ENCODE results near the gene TRIM63. TPM values are rescaled to one million over a fixed set of nuclear protein-coding genes. Genes with fewer than 3 reads are reported as not detected.
"Not testable (repeated sequence)": the region's sequence is repeated elsewhere in the genome, so short reads cannot be mapped to it uniquely, and the experiment has no call there.

TRIM63 gene
- total RNA-seq, 1 donor = 0.36 TPM

DNA sequence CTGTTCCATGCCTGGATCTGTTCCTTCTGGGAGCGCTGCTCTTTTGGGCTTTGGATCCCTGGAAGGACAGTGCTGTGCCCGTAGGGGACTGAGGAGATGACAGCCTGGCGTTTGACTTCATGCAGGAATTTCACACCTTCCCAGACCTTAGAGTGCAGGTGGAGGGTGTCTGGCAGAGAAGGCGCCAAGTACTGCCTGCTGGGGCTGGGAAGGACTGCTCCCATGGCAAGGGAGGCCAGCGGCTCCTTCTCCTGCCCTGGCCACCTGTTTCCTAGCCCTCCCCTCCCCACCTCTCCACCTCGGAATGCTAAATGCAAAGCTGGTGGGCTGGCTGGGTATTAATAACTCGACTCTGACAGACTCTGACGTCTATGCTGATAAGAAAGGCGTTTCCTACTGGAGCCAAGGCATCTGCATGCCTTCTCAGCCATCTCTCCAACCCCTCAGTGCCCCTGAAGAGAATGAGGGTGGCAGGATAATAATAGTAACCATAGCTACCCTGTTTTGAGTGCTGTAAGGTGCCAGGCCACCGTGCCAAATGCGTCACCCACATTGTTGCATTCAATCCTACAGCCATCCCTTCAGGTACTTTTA, 26.7 kb upstream of the TRIM63 start:
- no peaks in the 10 kb centered on the region for H3K79me2 ChIP-seq (ENCODE audit: insufficient read depth, low read length)
- H3K4me2 ChIP-seq (ENCODE audit: insufficient read depth, low read length) = peak overlapping the region; percentile 51
- no peaks in the 10 kb centered on the region for H3K36me3 ChIP-seq (ENCODE audit: insufficient read depth, low read length)
- TF ChIP-seq, protein P1, sequence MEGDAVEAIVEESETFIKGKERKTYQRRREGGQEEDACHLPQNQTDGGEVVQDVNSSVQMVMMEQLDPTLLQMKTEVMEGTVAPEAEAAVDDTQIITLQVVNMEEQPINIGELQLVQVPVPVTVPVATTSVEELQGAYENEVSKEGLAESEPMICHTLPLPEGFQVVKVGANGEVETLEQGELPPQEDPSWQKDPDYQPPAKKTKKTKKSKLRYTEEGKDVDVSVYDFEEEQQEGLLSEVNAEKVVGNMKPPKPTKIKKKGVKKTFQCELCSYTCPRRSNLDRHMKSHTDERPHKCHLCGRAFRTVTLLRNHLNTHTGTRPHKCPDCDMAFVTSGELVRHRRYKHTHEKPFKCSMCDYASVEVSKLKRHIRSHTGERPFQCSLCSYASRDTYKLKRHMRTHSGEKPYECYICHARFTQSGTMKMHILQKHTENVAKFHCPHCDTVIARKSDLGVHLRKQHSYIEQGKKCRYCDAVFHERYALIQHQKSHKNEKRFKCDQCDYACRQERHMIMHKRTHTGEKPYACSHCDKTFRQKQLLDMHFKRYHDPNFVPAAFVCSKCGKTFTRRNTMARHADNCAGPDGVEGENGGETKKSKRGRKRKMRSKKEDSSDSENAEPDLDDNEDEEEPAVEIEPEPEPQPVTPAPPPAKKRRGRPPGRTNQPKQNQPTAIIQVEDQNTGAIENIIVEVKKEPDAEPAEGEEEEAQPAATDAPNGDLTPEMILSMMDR (IDR thresholded peaks at IDR 0.05; ENCODE audit: extremely low read depth, low read depth, low read length) = no peak
- no peaks in the 10 kb centered on the region for H3K9me3 ChIP-seq (ENCODE audit: low read depth, low read length)
- peaks cover 36% of the 10 kb centered on the region for H3K27me3 ChIP-seq (ENCODE audit: insufficient read depth, low read length)
- no peak overlapping the region for H3K4me3 ChIP-seq (ENCODE audit: insufficient read depth, low read length)
- H3K27ac ChIP-seq (ENCODE audit: low read depth, low read length) = no peak overlapping the region
- peaks cover 15% of the 10 kb centered on the region for H3K4me1 ChIP-seq (ENCODE audit: insufficient read depth, low read length)
- no peak overlapping the region for H2AFZ ChIP-seq (ENCODE audit: low read length)
- DNase-seq (ENCODE audit: insufficient read length, low spot score, missing footprints) = no peak
- no peaks in the 10 kb centered on the region for H4K20me1 ChIP-seq (ENCODE audit: insufficient read depth, low read length)

DNA sequence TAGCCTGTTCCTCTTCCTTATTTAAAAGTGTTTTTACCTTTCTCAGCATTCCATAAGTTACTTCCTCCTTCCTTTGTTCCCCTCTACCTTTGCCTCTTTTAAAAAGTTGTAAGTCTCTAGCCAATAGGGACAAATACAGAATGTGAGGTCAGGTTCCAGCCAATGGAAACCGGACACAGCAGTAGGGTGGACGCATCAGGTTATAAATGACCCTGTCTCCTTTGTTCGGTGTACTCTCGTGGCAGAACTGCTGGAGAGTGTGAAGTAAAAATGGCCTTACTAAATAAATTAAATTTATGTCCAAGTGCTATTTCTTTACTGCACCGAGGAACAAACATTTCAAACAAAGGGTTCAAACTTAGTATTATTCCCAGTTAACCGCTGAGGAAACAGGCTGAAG, 26.1 kb upstream of the TRIM63 start:
- not testable (repeated sequence) for H4K20me1 ChIP-seq (ENCODE audit: insufficient read depth, low read length); H3K27ac ChIP-seq (ENCODE audit: low read depth, low read length); H3K79me2 ChIP-seq (ENCODE audit: insufficient read depth, low read length); H3K4me3 ChIP-seq (ENCODE audit: insufficient read depth, low read length); DNase-seq (ENCODE audit: insufficient read length, low spot score, missing footprints); H2AFZ ChIP-seq (ENCODE audit: low read length); H3K9me3 ChIP-seq (ENCODE audit: low read depth, low read length); H3K4me2 ChIP-seq (ENCODE audit: insufficient read depth, low read length); H3K36me3 ChIP-seq (ENCODE audit: insufficient read depth, low read length)
- Histone ChIP-seq H3K27me3 (ENCODE audit: insufficient read depth, low read length) (peaks cover 36% of the 10 kb centered on the region), H3K4me1 (ENCODE audit: insufficient read depth, low read length) (peaks cover 15% of the 10 kb centered on the region)

DNA sequence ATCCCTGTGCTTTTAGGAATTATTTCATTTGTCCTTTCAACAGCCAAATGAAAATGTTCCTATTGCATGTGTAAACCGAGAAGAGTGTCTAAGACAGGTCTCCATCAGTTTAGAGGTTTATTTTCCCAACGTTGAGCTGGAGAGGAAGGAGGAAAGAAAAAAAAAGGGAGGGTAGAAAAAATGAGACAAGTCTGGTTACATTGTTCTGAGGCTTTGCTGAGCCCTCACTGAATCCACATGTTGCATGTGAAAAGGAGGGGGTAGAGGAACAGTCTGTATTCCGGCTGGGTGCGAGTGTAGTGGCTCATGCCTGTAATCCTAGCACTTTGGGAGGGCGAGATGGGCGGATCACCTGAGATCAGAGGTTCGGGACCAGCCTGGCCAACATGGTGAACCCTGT, 25.0 kb upstream of the TRIM63 start:
- Histone ChIP-seq H3K9me3 (ENCODE audit: low read depth, low read length) (no peaks in the 10 kb centered on the region), H3K79me2 (ENCODE audit: insufficient read depth, low read length) (no peaks in the 10 kb centered on the region), H3K36me3 (ENCODE audit: insufficient read depth, low read length) (no peaks in the 10 kb centered on the region), H3K4me2 (ENCODE audit: insufficient read depth, low read length) (no peak overlapping the region), H3K27ac (ENCODE audit: low read depth, low read length) (no peak overlapping the region), H3K4me1 (ENCODE audit: insufficient read depth, low read length) (peaks cover 8% of the 10 kb centered on the region), H3K27me3 (ENCODE audit: insufficient read depth, low read length) (peaks cover 36% of the 10 kb centered on the region), H3K4me3 (ENCODE audit: insufficient read depth, low read length) (no peak overlapping the region), H2AFZ (ENCODE audit: low read length) (no peak overlapping the region), H4K20me1 (ENCODE audit: insufficient read depth, low read length) (no peaks in the 10 kb centered on the region)
- DNase-seq (ENCODE audit: insufficient read length, low spot score, missing footprints) = no peak
- TF ChIP-seq, protein P1 (IDR thresholded peaks at IDR 0.05; ENCODE audit: extremely low read depth, low read depth, low read length) = no peak

DNA sequence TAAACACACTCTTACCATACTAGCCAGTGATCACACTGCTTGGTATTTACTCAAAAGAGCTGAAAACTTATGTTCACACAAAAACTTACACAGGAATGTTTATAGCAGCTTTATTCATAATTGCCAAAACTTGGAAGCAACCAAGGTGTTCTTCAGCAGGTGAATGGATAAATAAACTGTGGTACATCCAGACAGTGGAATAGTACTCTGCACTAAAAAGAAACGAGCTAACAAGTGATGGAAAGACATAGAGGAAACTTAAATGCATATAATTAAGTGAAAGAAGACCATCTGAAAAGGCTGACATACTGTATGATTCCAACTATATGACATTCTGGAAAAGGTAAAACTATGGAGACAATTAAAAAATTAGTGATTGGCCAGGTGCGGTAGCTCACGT, 23.5 kb upstream of the TRIM63 start:
- H3K79me2 ChIP-seq (ENCODE audit: insufficient read depth, low read length) = no peaks in the 10 kb centered on the region

More for the DNA sequence above, 23.5 kb upstream of the TRIM63 start:
- peaks cover 4% of the 10 kb centered on the region for H3K4me1 ChIP-seq (ENCODE audit: insufficient read depth, low read length)
- H3K9me3 ChIP-seq (ENCODE audit: low read depth, low read length) = no peaks in the 10 kb centered on the region
- H3K4me2 ChIP-seq (ENCODE audit: insufficient read depth, low read length) = no peak overlapping the region
- H3K4me3 ChIP-seq (ENCODE audit: insufficient read depth, low read length) = no peak overlapping the region
- no peak overlapping the region for H2AFZ ChIP-seq (ENCODE audit: low read length)
- no peaks in the 10 kb centered on the region for H3K36me3 ChIP-seq (ENCODE audit: insufficient read depth, low read length)
- H3K27me3 ChIP-seq (ENCODE audit: insufficient read depth, low read length) = peaks cover 40% of the 10 kb centered on the region
- TF ChIP-seq, protein P1 (IDR thresholded peaks at IDR 0.05; ENCODE audit: extremely low read depth, low read depth, low read length) = no peak
- DNase-seq (ENCODE audit: insufficient read length, low spot score, missing footprints) = no peak
- H3K27ac ChIP-seq (ENCODE audit: low read depth, low read length) = no peak overlapping the region
- H4K20me1 ChIP-seq (ENCODE audit: insufficient read depth, low read length) = no peaks in the 10 kb centered on the region
